Measurements from ENCODE around the gene TMEM130. TPM values are rescaled to one million over a fixed set of nuclear protein-coding genes. Genes with fewer than 3 reads are reported as not detected.

Gene TMEM130
- polyA plus RNA-seq, 1 donor (not counting 4 experiments of a cell fraction or from before 2014, with no cell fraction given), result not detected

DNA sequence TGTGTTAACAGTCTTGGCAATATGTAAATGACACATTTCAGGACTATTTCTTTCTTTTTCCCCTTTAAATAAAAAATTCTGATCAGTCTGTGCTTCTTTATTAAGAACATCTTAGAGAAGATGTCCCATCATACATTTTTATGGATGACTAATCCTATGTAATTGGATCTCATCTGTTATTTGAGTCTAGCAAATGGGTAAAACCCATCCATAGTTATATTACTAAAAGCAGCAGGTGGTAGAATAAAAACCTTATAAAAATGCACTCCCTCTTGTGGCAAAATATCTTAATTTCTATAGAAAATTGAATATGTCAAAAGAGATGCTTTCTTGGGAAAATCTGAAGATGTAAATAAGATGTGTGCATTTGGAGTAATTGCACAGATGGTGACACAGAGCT, 43.8 kb upstream of the TMEM130 start:
- H3K27ac ChIP-seq (ENCODE audit: control insufficient read depth, insufficient read depth, low read length), result no peak overlapping the region
- dilution Hi-C loops (cut with MboI; ENCODE audit: extremely low pct_ligation_motif_present, low sequenced_read_pairs), result no loop called here
- H3K36me3 ChIP-seq (ENCODE audit: control insufficient read depth in 2 of 2, extremely low read depth in 1 of 2, insufficient read depth in 2 of 2, low read length in 2 of 2), result peaks cover 15 to 26% of the 10 kb centered on the region in 2 experiments

GRCh38 chr7:98913026-98913425, 43.2 kb upstream of the TMEM130 start:
- no peak overlapping the region for H3K27ac ChIP-seq (ENCODE audit: control insufficient read depth, insufficient read depth, low read length)
- no peaks in the 10 kb centered on the region for H3K9me3 ChIP-seq (ENCODE audit: control insufficient read depth, low read depth, low read length)
- H3K9me1 ChIP-seq (ENCODE audit: control insufficient read depth, extremely low read depth, insufficient read depth, low read length), result no peaks in the 10 kb centered on the region
- no peaks in the 10 kb centered on the region for H4K20me1 ChIP-seq (ENCODE audit: control insufficient read depth, extremely low read depth, insufficient read depth, low read length)
- no peaks in the 10 kb centered on the region for H3K79me2 ChIP-seq (ENCODE audit: control insufficient read depth, insufficient read depth, low read length)
- H3K36me3 ChIP-seq (ENCODE audit: control insufficient read depth in 2 of 2, extremely low read depth in 1 of 2, insufficient read depth in 2 of 2, low read length in 2 of 2), result peaks cover 17 to 26% of the 10 kb centered on the region in 2 experiments
- TF ChIP-seq CTCF (optimal IDR thresholded peaks at IDR 0.05 in 1 of 3, IDR thresholded peaks at IDR 0.05 in 1 of 3, conservative IDR thresholded peaks at IDR 0.05 in 1 of 3; ENCODE audit: extremely low read depth in 1 of 3, insufficient read depth in 2 of 3, low read length in 3 of 3) (no peak), EZH2 (IDR thresholded peaks at IDR 0.05; ENCODE audit: low read length) (no peak)
- H3K4me3 ChIP-seq (ENCODE audit: control insufficient read depth in 2 of 3, extremely low read depth in 1 of 3, insufficient read depth in 2 of 3, low read depth in 1 of 3, low read length in 3 of 3), result no peak overlapping the region
- FAIRE-seq (no peak), DNase-seq (ENCODE audit: low read depth, low spot score) (no peak)
- H2AFZ ChIP-seq (ENCODE audit: control insufficient read depth, low read length), result no peak overlapping the region
- H3K4me2 ChIP-seq (ENCODE audit: control insufficient read depth, extremely low read depth, insufficient read depth, low read depth, low read length), result no peak overlapping the region
- H3K27me3 ChIP-seq (ENCODE audit: control insufficient read depth, extremely low read depth, insufficient read depth, low read length), result no peaks in the 10 kb centered on the region
- dilution Hi-C loops (cut with MboI; ENCODE audit: extremely low pct_ligation_motif_present, low sequenced_read_pairs), result no loop called here
- no peak overlapping the region for H3K9ac ChIP-seq (ENCODE audit: control insufficient read depth, extremely low read depth, insufficient read depth, low read length)
- H3K4me1 ChIP-seq (ENCODE audit: control insufficient read depth, extremely low read depth, insufficient read depth, low read length), result no peaks in the 10 kb centered on the region

More for the DNA sequence above, 43.8 kb upstream of the TMEM130 start:
- H3K4me1 ChIP-seq (ENCODE audit: control insufficient read depth, extremely low read depth, insufficient read depth, low read length), result no peaks in the 10 kb centered on the region
- no peak overlapping the region for H3K4me3 ChIP-seq (ENCODE audit: control insufficient read depth in 2 of 3, extremely low read depth in 1 of 3, insufficient read depth in 2 of 3, low read depth in 1 of 3, low read length in 3 of 3)
- H3K9me3 ChIP-seq (ENCODE audit: control insufficient read depth, low read depth, low read length), result no peaks in the 10 kb centered on the region
- H3K27me3 ChIP-seq (ENCODE audit: control insufficient read depth, extremely low read depth, insufficient read depth, low read length), result no peaks in the 10 kb centered on the region
- H3K4me2 ChIP-seq (ENCODE audit: control insufficient read depth, extremely low read depth, insufficient read depth, low read depth, low read length), result no peak overlapping the region
- H2AFZ ChIP-seq (ENCODE audit: control insufficient read depth, low read length), result no peak overlapping the region
- H4K20me1 ChIP-seq (ENCODE audit: control insufficient read depth, extremely low read depth, insufficient read depth, low read length), result no peaks in the 10 kb centered on the region
- FAIRE-seq (no peak), DNase-seq (ENCODE audit: low read depth, low spot score) (no peak)
- H3K9me1 ChIP-seq (ENCODE audit: control insufficient read depth, extremely low read depth, insufficient read depth, low read length), result no peaks in the 10 kb centered on the region
- no peaks in the 10 kb centered on the region for H3K79me2 ChIP-seq (ENCODE audit: control insufficient read depth, insufficient read depth, low read length)
- TF ChIP-seq CTCF (optimal IDR thresholded peaks at IDR 0.05 in 1 of 3, IDR thresholded peaks at IDR 0.05 in 1 of 3, conservative IDR thresholded peaks at IDR 0.05 in 1 of 3; ENCODE audit: extremely low read depth in 1 of 3, insufficient read depth in 2 of 3, low read length in 3 of 3), result no peak
- TF ChIP-seq EZH2 (IDR thresholded peaks at IDR 0.05; ENCODE audit: low read length), result no peak
- no peak overlapping the region for H3K9ac ChIP-seq (ENCODE audit: control insufficient read depth, extremely low read depth, insufficient read depth, low read length)
